GM18951 (cell line): ENCODE results near the gene ZP4.

Experiments used
- POLR2A ChIP-seq: IDR thresholded peaks from 4 replicates; pipeline ENCODE4 v1.6.1; 2011; ENCODE audit warnings: mild to moderate bottlenecking; ENCODE audit not compliant: insufficient read length, insufficient read depth; ENCODE audit errors: extremely low read depth
- in situ Hi-C: fragments of 300-500 bp; cut with MboI; formaldehyde crosslinking; loops from one replicate; pipeline ENCODE4 v1.12.0; 2022; ENCODE audit warnings: low sequenced_read_pairs, mixed read lengths, inconsistent platforms; ENCODE audit not compliant: unreplicated experiment

ZP4 gene

GRCh38 chr1:237832858-237833257, 57.9 kb downstream of the ZP4 start:
- in situ Hi-C loops: no loop called here
- no peak for TF ChIP-seq POLR2A
